Activated CD8-positive, alpha-beta memory T cell treated with anti-CD3 and anti-CD28 coated beads for 24 hours (primary cell): ENCODE results near the gene PIAS2.

Source experiments
- DNase-seq: peaks from one replicate; pipeline ENCODE4 v3.0.0-alpha.2; 2020

Gene PIAS2

GRCh38 chr18:46756559-46757201 lies 160.6 kb downstream of the PIAS2 start, which contains the start of gene ST8SIA5:
Gene ST8SIA5 (minus strand): TSS chr18:46757053. CDS start chr18:46756508, 545 bp downstream.
- DNase-seq, result no peak

GRCh38 chr18:46756025-46756558 lies 161.2 kb downstream of the PIAS2 start:
- no peak for DNase-seq

- DNase-seq, result no peak
Observed at GRCh38 chr18:46755315-46756024, 161.8 kb downstream of the PIAS2 start.

GRCh38 chr18:46754661-46755292 lies 162.5 kb downstream of the PIAS2 start:
- DNase-seq, result no peak

GRCh38 chr18:46754188-46754587 lies 163.1 kb downstream of the PIAS2 start:
- no peak for DNase-seq
